Neural cell (in vitro differentiated cells): ENCODE measurements around the gene SIX5. TPM values are rescaled to one million over a fixed set of nuclear protein-coding genes. Genes with fewer than 3 reads are reported as not detected.

Experiments
- H2AFZ ChIP-seq: fragments of 200-600, 300-800 bp; sonication (generic), shearing (Covaris generic); 2 replicates; pipeline ENCODE4 v1.6.0; 2014; ENCODE audit warnings: low read depth, mild to moderate bottlenecking, antibody characterized with exemption, low read length, moderate library complexity
- H3F3A ChIP-seq: fragments of 200-600 bp; shearing (Covaris generic); 2 replicates; pipeline ENCODE4 v1.6.1; 2016; ENCODE audit warnings: mild to moderate bottlenecking, moderate library complexity, mixed read lengths, antibody characterized with exemption, low read length; ENCODE audit not compliant: insufficient read depth, poor library complexity, severe bottlenecking
- H3K27ac ChIP-seq: fragments of 200-600, 300-800 bp; sonication (generic), shearing (Covaris generic); 2 replicates; pipeline ENCODE4 v1.5.1; 2014; ENCODE audit warnings: mild to moderate bottlenecking, low read length, moderate library complexity
- H3K27me3 ChIP-seq: fragments of 300-800, 200-600 bp; sonication (generic), shearing (Covaris generic); 2 replicates; pipeline ENCODE4 v1.6.0; 2014; ENCODE audit warnings: mild to moderate bottlenecking, low read depth, low read length, moderate library complexity; ENCODE audit not compliant: insufficient read depth
- H3K36me3 ChIP-seq: fragments of 300-800, 200-600 bp; sonication (generic), shearing (Covaris generic); 2 replicates; pipeline ENCODE4 v1.5.1; 2014; ENCODE audit warnings: mild to moderate bottlenecking, antibody characterized with exemption, low read length, moderate library complexity; ENCODE audit not compliant: insufficient read depth
- H3K4me2 ChIP-seq: fragments of 300-800, 200-600 bp; sonication (generic), shearing (Covaris generic); 2 replicates; pipeline ENCODE4 v1.6.0; 2014; ENCODE audit warnings: mild to moderate bottlenecking, low read length
- H3K4me3 ChIP-seq: fragments of 300-800, 200-600 bp; sonication (generic), shearing (Covaris generic); 2 replicates; pipeline ENCODE4 v1.5.1; 2014; ENCODE audit warnings: mild to moderate bottlenecking, low read length, moderate library complexity
- H3K79me2 ChIP-seq: fragments of 200-600 bp; shearing (Covaris generic); replicated peaks from 2 replicates; pipeline ENCODE4 v1.6.0; 2014; ENCODE audit warnings: mild to moderate bottlenecking, low read length, moderate library complexity; ENCODE audit not compliant: insufficient read depth
- H3K9ac ChIP-seq: fragments of 300-800, 200-600 bp; sonication (generic), shearing (Covaris generic); 2 replicates; pipeline ENCODE4 v1.6.1; 2016; ENCODE audit warnings: mild to moderate bottlenecking, low read length, mixed read lengths
- H3K9me2 ChIP-seq: fragments of 200-600 bp; shearing (Covaris generic); 2 replicates; pipeline ENCODE4 v1.6.1; 2016; ENCODE audit warnings: mild to moderate bottlenecking, low read length, mixed read lengths; ENCODE audit not compliant: insufficient read depth
- H3K9me3 ChIP-seq: fragments of 200-600, 300-800 bp; sonication (generic), shearing (Covaris generic); 2 replicates; pipeline ENCODE4 v1.6.1; 2016; ENCODE audit warnings: mild to moderate bottlenecking, mixed run types, low read length, moderate library complexity, mixed read lengths
- H4K20me1 ChIP-seq: fragments of 200-600 bp; shearing (Covaris generic); 2 replicates; pipeline ENCODE4 v1.6.1; 2016; ENCODE audit warnings: mild to moderate bottlenecking, mixed run types; ENCODE audit not compliant: insufficient read depth
- EP300 ChIP-seq: fragments of 450-650 bp; conservative IDR thresholded peaks from 2 replicates; pipeline ENCODE4 v1.6.1; 2014; ENCODE audit warnings: antibody characterized with exemption, mild to moderate bottlenecking, moderate library complexity; ENCODE audit not compliant: poor library complexity, severe bottlenecking
- EZH2 ChIP-seq: fragments of 200-600, 300-800 bp; shearing (Covaris generic), sonication (generic); IDR thresholded peaks from 2 replicates; pipeline ENCODE4 v1.6.1; 2014; ENCODE audit warnings: antibody characterized with exemption, low read length, borderline replicate concordance, mild to moderate bottlenecking; ENCODE audit not compliant: insufficient read depth, poor library complexity, severe bottlenecking
- MXI1 ChIP-seq: fragments of 450-650 bp; conservative IDR thresholded peaks from 2 replicates; pipeline ENCODE4 v1.6.1; 2014; ENCODE audit warnings: antibody characterized with exemption, mild to moderate bottlenecking; ENCODE audit not compliant: poor library complexity, severe bottlenecking
- POLR2AphosphoS5 ChIP-seq: IDR thresholded peaks from 2 replicates; pipeline ENCODE4 v1.6.1; 2012
- RAD21 ChIP-seq: fragments of 450-650 bp; conservative IDR thresholded peaks from 2 replicates; pipeline ENCODE4 v1.6.1; 2014; ENCODE audit warnings: antibody characterized with exemption, mild to moderate bottlenecking, moderate library complexity
- REST ChIP-seq: IDR thresholded peaks from 2 replicates; pipeline ENCODE4 v1.6.1; 2012; ENCODE audit warnings: borderline replicate concordance
- SMC3 ChIP-seq: fragments of 450-650 bp; conservative IDR thresholded peaks from 2 replicates; pipeline ENCODE4 v1.6.1; 2014; ENCODE audit warnings: antibody characterized with exemption, mild to moderate bottlenecking, moderate library complexity; ENCODE audit not compliant: poor library complexity
- TAF1 ChIP-seq: IDR thresholded peaks from 2 replicates; pipeline ENCODE4 v1.6.1; 2012; ENCODE audit warnings: low read depth
- polyA plus RNA-seq: library from polyadenylated mRNA; depleted of rRNA; stranded (reverse); fragments of >200 nt; gene quantifications from 2 replicates; pipeline ENCODE4 v1.2.3, GENCODE V29; 2014
- TF ChIP-seq, protein P1 (sequence below): fragments of 450-650 bp; IDR thresholded peaks from 2 replicates; pipeline ENCODE4 v1.5.1; 2014; ENCODE audit warnings: antibody characterized with exemption, mild to moderate bottlenecking, moderate library complexity; ENCODE audit not compliant: poor library complexity, severe bottlenecking

Gene SIX5
- polyA plus RNA-seq, 1 donor from 2014 or later: not detected

DNA sequence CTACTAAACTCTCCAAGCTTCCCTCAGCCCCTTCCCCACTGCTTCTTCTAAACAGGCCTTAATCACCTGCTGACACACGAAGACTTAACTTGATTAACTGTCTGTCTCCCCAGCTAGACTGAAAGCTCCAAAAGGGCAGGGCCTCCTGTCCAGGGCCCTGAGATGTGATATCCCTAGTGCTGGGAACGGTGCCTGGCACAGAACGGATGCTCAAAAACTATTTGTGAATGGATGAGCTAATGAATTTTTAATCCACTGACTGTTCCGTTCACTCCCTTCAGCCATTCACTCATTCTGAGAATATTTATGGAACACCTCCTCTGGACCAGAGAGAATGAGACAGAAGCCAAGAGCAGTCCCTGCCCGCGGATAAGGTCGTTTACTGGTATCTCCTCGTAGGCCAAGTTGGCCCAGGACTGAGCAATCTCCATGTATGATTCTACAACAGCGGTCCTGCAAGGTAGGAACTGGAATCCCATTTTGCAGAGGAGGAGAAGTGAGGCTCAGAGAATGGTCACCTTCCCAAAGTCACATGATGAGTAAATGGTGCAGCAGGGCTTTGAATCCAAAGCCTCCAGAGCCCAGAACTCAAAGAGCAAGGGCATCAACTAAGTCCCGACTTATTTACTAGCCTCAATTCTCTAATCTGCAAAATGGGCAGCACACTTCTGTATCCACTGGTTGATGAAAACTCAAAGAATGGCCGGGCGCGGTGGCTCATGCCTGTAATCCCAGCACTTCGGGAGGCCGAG lies 20.2 kb upstream of the SIX5 start:
- Histone ChIP-seq H2AFZ (no peak overlapping the region), H3K4me3 (no peak overlapping the region), H3K9ac (no peak overlapping the region), H3K9me3 (no peaks in the 10 kb centered on the region), H3K36me3 (peaks cover 6% of the 10 kb centered on the region), H3K27me3 (no peaks in the 10 kb centered on the region), H4K20me1 (no peaks in the 10 kb centered on the region), H3F3A (no peaks in the 10 kb centered on the region), H3K27ac (no peak overlapping the region), H3K9me2 (no peaks in the 10 kb centered on the region), H3K79me2 (peaks cover 25% of the 10 kb centered on the region), H3K4me2 (no peak overlapping the region)
- TF ChIP-seq, protein P1, sequence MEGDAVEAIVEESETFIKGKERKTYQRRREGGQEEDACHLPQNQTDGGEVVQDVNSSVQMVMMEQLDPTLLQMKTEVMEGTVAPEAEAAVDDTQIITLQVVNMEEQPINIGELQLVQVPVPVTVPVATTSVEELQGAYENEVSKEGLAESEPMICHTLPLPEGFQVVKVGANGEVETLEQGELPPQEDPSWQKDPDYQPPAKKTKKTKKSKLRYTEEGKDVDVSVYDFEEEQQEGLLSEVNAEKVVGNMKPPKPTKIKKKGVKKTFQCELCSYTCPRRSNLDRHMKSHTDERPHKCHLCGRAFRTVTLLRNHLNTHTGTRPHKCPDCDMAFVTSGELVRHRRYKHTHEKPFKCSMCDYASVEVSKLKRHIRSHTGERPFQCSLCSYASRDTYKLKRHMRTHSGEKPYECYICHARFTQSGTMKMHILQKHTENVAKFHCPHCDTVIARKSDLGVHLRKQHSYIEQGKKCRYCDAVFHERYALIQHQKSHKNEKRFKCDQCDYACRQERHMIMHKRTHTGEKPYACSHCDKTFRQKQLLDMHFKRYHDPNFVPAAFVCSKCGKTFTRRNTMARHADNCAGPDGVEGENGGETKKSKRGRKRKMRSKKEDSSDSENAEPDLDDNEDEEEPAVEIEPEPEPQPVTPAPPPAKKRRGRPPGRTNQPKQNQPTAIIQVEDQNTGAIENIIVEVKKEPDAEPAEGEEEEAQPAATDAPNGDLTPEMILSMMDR: no peak
- no peak for TF ChIP-seq SMC3
- no peak for TF ChIP-seq MXI1
- TF ChIP-seq TAF1: no peak
- no peak for TF ChIP-seq RAD21
- no peak for TF ChIP-seq REST
- no peak for TF ChIP-seq EZH2
- no peak for TF ChIP-seq EP300
- no peak for TF ChIP-seq POLR2AphosphoS5

DNA sequence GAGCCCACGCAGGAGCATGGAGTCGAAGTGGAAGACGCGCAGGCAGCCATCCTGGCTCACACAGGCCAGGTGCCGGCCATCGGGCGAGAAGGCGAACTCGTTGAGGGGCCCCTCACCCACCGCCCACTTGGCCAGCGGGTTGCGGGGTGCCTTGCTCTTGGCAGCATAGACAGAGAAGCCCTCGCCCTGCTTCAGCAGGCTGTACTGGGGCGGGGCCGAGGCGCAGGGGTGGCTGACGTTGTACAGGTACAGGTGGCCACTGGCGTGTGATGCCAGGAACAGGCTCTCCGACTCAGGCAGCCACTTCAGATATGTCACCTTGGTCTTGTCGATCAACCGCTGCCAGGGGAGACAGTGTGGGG lies 17.5 kb upstream of the SIX5 start:
- no peaks in the 10 kb centered on the region for H3K9me2 ChIP-seq
- H3K79me2 ChIP-seq: peaks cover 12% of the 10 kb centered on the region
- no peak overlapping the region for H3K9ac ChIP-seq
- H3K27ac ChIP-seq: no peak overlapping the region
- TF ChIP-seq SMC3: no peak
- TF ChIP-seq EZH2: no peak
- no peak for TF ChIP-seq MXI1
- no peak for TF ChIP-seq POLR2AphosphoS5
- H3K4me3 ChIP-seq: no peak overlapping the region
- no peak overlapping the region for H3K4me2 ChIP-seq
- H3K27me3 ChIP-seq: no peaks in the 10 kb centered on the region
- H3F3A ChIP-seq: no peaks in the 10 kb centered on the region
- H2AFZ ChIP-seq: no peak overlapping the region
- H3K36me3 ChIP-seq: peaks cover 6% of the 10 kb centered on the region
- H4K20me1 ChIP-seq: no peaks in the 10 kb centered on the region
- H3K9me3 ChIP-seq: no peaks in the 10 kb centered on the region
